Measurements from ENCODE around the gene SLC31A1. TPM values are rescaled to one million over a fixed set of nuclear protein-coding genes. Genes with fewer than 3 reads are reported as not detected.
"Not testable (repeated sequence)": the region's sequence is repeated elsewhere in the genome, so short reads cannot be mapped to it uniquely, and the experiment has no call there.

The SLC31A1 gene
- total RNA-seq, 1 donor from 2014 or later, result 11.4 TPM

GRCh38 chr9:113219186-113219936, 2.0 kb upstream of the SLC31A1 start:
- no peak for ATAC-seq
- intact Hi-C loops (cut with micrococcal nuclease), result no loop called here

GRCh38 chr9:113219969-113220368, 1.4 kb upstream of the SLC31A1 start:
- no peak for ATAC-seq
- no peak for DNase-seq
- intact Hi-C loops (cut with micrococcal nuclease), result no loop called here

More at GRCh38 chr9:113219186-113219936, 2.0 kb upstream of the SLC31A1 start:
- DNase-seq, result no peak

- ATAC-seq, result no peak
- DNase-seq, result no peak
- intact Hi-C loops (cut with micrococcal nuclease), result no loop called here
These were observed 809 bp upstream of the SLC31A1 start for GRCh38 chr9:113220467-113221002.

- ATAC-seq, result peak; percentile 35
- intact Hi-C loops (cut with micrococcal nuclease), result no loop called here
- DNase-seq, result no peak
These were observed 597 bp downstream of the SLC31A1 start for GRCh38 chr9:113221800-113222481.

- DNase-seq, result no peak
- intact Hi-C loops (cut with micrococcal nuclease), result no loop called here
- ATAC-seq, result no peak
These were observed 1.1 kb downstream of the SLC31A1 start for GRCh38 chr9:113222482-113222841.

- no peak for ATAC-seq
- no peak for DNase-seq
- intact Hi-C loops (cut with micrococcal nuclease), result no loop called here
These were observed 2.6 kb downstream of the SLC31A1 start for GRCh38 chr9:113223963-113224362.

- DNase-seq, result no peak
- ATAC-seq, result no peak
- intact Hi-C loops (cut with micrococcal nuclease), result no loop called here
These were observed 6.1 kb downstream of the SLC31A1 start for GRCh38 chr9:113227436-113227835.

- DNase-seq (no peak), ATAC-seq (no peak)
- intact Hi-C loops (cut with micrococcal nuclease), result no loop called here
These were observed 6.9 kb downstream of the SLC31A1 start for GRCh38 chr9:113228130-113228665.

- ATAC-seq, result no peak
- DNase-seq, result no peak
- intact Hi-C loops (cut with micrococcal nuclease), result no loop called here
These were observed 10.4 kb downstream of the SLC31A1 start for GRCh38 chr9:113231701-113232100.

- DNase-seq; ATAC-seq; intact Hi-C loops (cut with micrococcal nuclease): not testable (repeated sequence)
These were observed 14.4 kb downstream of the SLC31A1 start for GRCh38 chr9:113235701-113236255.

GRCh38 chr9:113237026-113237425, 15.7 kb downstream of the SLC31A1 start:
- intact Hi-C loops (cut with micrococcal nuclease), result no loop called here
- peak; percentile 94 for ATAC-seq
- DNase-seq, result no peak

GRCh38 chr9:113238202-113238858, 17.0 kb downstream of the SLC31A1 start:
- ATAC-seq, result no peak
- no peak for DNase-seq
- intact Hi-C loops (cut with micrococcal nuclease), result no loop called here

- DNase-seq (no peak), ATAC-seq (no peak)
- intact Hi-C loops (cut with micrococcal nuclease), result no loop called here
These were observed 17.5 kb downstream of the SLC31A1 start for GRCh38 chr9:113238859-113239232.

- ATAC-seq (no peak), DNase-seq (no peak)
- intact Hi-C loops (cut with micrococcal nuclease), result no loop called here
These were observed 19.8 kb downstream of the SLC31A1 start for GRCh38 chr9:113241161-113241560.

- no peak for DNase-seq
- intact Hi-C loops (cut with micrococcal nuclease), result no loop called here
- ATAC-seq, result no peak
These were observed 23.2 kb downstream of the SLC31A1 start for GRCh38 chr9:113244556-113244955.

GRCh38 chr9:113245894-113246293, 24.6 kb downstream of the SLC31A1 start:
- intact Hi-C loops (cut with micrococcal nuclease), result no loop called here
- no peak for DNase-seq
- ATAC-seq, result no peak

- no peak for DNase-seq
- no peak for ATAC-seq
- intact Hi-C loops (cut with micrococcal nuclease), result no loop called here
These were observed 25.6 kb downstream of the SLC31A1 start for GRCh38 chr9:113246928-113247327.

- ATAC-seq (no peak), DNase-seq (no peak)
- intact Hi-C loops (cut with micrococcal nuclease), result no loop called here
These were observed 26.3 kb downstream of the SLC31A1 start for GRCh38 chr9:113247640-113248039.

- ATAC-seq; DNase-seq; intact Hi-C loops (cut with micrococcal nuclease): not testable (repeated sequence)
These were observed 28.3 kb downstream of the SLC31A1 start for GRCh38 chr9:113249661-113250060.

GRCh38 chr9:113250807-113251206, 29.5 kb downstream of the SLC31A1 start:
- DNase-seq, result no peak
- ATAC-seq, result no peak
- intact Hi-C loops (cut with micrococcal nuclease), result no loop called here
